GM10847 (cell line): Measurements from ENCODE around the gene COQ8B.

Experiments
- POLR2A ChIP-seq: IDR thresholded peaks from 2 replicates; pipeline ENCODE4 v1.6.1; 2011; ENCODE audit not compliant: insufficient read length; ENCODE audit errors: extremely low read depth

The COQ8B gene

GRCh38 chr19:40705362-40705651 is 11.4 kb downstream of the COQ8B start:
- no peak for TF ChIP-seq POLR2A

GRCh38 chr19:40704491-40705361 is 12.0 kb downstream of the COQ8B start:
- TF ChIP-seq POLR2A, result no peak

DNA sequence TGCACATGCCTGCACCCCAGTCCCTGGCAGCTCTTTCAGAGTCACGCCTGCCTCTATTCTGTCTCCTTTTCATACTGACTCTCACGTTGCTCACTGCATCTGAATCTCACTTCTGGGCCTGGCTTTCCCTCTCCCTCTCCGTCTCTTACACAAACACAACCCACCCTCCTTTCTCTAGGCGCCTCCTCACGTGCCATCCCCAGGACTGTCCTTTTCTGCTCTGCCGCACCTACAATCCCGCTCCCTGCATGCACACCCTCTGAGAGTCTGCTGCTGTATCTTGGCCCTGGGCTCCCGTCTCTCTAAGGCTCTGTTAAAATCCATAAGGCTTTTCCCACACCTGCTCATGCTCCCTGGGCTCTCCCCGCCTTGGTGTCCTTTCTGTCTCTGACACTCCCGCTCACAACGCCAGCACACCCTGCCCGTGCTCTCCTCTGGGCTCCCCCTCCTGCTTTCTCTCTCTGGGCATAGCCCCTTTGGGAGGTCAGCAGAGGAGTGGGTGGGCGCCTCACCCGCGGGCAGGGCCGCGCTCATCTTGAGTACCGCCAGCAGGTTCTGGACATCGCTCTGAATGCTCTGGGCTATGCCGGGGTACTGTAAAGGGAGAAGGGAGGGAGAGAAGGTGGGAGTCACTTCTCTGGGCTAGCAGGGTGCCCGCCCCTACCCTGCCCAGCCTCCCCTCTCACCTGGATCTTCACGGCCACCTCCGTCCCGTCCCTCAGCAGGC is 13.5 kb downstream of the COQ8B start:
- no peak for TF ChIP-seq POLR2A

DNA sequence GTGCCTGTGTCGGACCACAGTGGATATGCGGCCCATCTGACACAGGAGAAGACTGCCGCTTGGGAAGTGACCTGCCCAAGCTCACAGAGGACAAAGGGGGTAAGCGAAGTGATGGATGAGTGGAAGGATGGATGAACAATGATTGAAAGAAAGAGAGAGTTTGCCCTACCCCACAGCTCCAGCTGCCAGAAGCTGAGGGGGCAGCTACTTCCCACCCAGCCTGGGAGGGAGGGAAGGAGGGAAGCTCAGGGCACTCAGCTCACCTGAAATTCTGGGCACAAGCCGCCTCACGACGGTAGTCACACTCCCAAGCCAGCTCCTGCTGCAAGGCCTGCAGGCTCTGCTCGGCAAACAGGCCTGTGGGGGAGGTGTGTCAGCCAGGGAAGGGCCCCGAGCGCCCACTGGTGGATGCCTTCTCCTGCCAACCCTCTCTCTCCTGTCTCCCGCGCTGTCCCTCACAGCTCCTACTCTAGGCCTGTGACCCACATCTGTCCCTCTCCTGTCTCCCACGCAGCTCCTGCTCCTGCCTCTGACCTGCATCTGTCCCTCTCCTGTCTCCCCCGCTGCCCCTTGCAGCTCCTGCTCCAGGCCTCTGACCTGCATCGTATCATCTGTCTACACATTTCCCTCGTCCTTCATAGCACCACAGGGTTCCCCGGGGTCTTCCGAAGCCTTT is 14.2 kb downstream of the COQ8B start:
- TF ChIP-seq POLR2A, result no peak

DNA sequence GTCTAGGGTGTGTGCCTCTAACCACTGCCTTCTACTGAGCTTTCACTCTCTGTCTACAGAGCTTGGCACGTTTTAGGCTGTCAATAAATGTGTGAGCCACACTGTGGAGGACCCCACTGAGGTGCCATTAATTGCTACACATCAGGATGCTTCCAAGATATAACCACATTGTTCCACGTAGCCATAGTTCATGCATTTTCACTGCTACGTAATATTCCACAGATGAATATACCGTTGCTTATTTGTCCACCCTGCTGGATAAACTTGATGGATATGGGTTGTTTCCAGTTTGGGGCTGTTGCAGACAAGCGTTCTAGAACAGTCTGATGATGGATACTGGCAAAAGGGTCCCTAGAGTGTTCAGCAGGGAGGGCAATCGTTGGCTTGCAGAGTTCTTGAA is 14.9 kb downstream of the COQ8B start:
- no peak for TF ChIP-seq POLR2A

DNA sequence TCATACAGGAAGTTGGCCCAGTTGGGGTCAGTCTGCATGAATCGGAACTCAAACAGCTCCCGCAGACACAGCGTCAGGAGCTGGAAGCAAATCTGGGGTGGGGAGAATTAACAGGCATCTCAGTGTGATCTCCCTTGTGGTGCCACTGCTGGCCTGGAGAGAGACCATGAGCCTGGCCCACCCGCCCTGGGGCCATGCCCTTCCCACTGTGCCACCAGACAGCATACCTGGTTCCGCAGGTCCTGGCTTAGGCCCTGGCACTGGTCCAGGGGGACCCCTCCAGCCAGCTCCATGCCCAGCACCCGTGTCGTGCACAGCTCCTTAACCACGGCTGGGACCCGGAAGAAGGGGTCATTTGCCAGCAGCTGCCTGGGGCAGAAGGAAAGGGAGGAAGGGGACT is 16.6 kb downstream of the COQ8B start:
- TF ChIP-seq POLR2A, result no peak

DNA sequence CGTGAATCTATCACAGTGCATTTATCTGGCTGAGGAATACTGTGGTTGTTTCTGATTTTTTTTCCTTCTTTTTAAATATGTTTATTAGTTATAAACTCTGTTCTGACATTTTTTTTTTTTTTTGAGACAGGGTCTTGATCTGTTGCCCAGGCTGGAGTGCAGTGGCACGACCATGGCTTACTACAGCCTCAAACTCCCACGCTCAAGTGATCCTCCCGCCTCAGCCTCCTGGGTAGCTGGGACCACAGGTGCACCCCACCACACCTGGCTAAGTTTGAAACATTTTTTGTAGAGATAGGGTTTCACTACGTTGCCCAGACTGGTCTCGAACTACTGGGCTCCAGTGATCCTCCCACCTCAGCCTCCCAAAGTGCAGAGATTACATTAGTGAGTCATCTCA is 19.7 kb downstream of the COQ8B start:
- TF ChIP-seq POLR2A, result no peak

GRCh38 chr19:40695881-40696280 is 20.8 kb downstream of the COQ8B start:
- no peak for TF ChIP-seq POLR2A

DNA sequence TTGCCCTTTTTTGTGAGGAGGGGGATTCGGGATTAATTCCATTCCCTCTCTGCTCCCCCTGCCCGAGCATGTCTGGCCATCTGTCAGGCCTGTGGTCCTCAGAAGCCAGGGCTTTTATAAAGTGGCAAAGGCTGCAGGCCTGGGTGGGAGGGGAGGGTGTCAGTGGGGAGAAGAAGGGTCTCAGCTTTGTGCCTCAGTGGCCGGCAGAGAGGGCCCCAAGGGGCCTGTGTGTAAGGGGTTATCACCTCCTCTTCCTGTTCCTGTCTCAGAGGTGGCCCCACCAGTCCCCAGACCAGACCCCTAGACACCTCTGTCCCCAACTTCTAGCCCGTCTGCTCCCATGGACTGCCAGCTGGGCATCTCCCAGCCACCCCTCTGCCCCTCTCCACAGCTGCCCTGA is 22.8 kb downstream of the COQ8B start:
- TF ChIP-seq POLR2A, result no peak

DNA sequence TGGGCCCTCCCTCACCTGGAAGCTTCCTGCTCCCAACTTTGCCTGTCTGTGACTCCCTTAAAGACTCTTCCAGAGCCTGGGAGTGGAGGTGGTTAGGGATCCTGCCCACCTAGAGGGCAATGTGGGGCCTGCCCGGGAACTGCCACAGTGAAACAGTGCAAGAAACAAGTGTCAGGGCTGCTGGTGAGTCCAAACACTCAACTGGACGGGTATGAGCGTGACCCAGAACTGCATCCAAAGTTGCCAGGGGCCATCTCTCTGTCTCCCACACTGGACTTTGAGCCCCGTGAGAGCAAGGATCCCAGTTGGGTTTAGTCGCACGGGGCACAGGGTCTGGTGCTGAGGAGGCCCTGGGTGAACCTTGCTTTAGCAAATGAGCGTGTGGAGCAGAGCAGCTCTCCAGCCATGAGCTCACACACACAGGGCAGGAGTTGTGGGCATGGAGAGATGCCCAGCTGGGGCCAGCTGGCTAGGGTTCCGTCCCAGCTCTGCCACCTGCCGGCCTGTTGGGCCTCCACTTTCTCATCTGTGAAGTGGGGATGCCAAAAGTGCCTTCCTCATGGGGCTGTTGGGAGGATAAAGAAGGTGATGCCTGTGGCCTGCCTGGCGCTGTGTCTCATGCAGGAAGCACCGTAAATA is 23.4 kb downstream of the COQ8B start:
- no peak for TF ChIP-seq POLR2A

DNA sequence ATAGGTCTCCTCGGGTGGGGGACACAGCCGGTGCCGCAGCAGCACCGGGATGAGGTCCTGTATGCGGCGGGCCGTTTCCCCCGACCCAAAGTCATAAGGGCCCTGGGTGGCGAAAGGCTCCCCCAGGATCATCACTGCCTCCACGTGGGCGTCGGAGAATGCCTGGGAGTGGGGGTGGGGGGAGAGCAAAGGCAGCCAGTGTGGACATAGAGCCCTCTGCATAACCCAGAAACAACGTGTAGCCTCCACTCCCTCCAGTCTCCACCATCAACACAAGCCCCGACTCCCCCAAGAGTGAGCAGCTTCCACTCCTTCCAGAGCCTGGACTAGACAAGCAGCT is 24.5 kb downstream of the COQ8B start:
- no peak for TF ChIP-seq POLR2A

DNA sequence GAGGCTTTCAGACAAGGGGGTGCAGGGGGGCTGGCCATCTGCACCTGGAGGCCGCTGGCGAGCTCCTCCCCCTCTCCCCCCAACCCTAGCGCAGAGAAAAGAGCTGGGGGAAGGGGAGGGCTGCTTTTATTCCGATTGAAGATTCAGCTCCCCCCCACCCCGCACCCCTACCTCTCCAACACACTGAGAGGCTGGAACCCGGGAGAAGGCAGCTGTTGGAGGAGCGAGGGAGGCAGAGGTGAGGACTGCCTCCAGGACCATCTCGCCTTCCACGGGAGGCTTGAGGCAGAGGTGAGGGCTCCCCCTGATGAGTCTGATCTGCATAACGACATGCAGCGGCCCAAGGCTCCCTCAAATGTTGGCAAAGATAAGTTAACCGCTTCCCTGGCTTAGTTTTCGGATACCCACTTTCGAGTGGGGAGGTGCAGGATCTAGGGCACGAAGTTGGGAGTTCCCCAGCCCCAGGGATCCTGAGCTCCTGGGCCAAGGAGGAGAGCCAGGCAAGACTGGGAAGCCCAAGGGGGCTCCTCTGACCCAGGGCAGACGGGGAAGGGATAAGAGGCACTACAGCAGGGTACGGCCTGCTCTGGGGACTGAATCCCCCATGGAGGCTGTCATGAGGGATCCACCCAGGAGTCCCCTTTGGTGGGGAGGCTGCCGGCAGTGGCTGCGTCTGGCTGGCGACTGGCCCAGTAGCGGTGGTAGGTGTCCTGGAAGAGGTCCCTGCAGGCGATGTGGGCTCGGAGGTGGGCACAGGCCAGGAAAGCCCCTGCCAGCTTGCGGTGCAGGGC is 25.1 kb downstream of the COQ8B start:
- no peak for TF ChIP-seq POLR2A

DNA sequence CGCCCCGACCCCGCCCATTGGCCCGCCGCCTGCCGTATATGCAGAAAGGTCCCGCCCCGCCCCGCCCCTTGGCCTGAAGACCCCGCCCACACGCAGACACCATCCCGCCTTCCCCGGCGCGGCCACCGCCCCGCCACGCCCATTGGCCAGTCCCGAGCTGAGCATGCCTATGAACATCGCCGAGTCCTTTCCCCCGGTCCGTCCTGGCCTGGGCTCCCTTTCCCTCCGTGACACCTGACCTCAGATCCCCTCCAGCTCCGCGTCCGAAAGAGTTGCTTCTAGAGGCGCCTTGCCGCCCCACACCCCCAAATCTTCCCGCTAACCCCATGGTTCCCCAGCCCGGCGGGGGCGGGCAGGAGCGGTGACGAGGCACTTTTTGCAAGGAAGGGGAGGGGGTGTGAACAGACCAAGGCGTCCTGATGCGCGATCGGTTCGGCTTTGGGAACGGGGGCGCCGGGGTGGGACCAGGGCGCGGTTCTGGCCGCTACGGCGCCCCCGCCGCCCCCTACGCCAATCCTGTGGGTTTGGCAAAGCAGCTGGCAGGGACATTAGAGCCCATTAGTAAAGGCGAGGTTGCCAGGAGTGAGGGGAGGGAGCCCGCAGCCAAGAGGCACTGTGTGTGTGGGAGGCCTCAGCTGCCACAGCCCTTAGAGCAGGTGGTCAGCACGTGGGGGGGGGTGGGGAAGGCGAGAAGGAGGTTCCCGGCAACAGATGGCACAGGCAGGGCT is 25.8 kb downstream of the COQ8B start:
- TF ChIP-seq POLR2A, result peak; percentile 13

DNA sequence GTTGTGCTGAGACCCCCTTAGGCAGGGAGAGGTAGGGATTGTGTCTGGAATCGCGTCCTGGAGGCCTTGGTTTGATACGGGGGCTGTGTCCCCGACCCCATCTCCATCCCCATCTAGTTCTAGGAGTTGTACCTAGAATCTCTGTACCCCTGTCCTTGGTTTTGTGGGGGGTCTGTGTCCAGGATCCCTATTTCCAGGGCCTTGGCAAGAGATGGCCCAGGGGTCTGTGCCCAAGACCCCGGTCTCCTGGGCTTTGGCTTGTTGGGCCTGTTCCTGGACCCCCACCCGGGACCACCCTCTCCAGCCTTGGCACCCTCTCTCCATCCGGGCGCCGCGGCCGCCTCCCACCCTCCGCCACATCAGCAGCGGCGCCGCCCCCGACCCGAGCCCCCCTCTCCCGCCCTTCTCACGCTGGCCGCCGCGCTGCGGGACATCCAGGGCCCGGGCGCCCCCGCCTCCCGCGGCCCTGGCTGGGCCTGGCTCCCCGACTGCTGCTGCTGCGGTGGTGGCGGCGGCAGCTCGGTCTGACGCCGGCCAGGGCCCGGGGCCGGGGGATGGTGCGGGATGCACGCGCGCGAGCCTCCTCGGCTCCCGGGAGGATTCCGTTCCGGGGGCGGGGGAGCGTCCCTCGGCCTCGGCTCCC is 26.5 kb downstream of the COQ8B start, which contains the start of gene NUMBL:
TSS of gene NUMBL (minus strand) at position 602 of the 643 bp plus-strand sequence. CDS start at position 434, 168 bp downstream.
- no peak for TF ChIP-seq POLR2A
